Esophagus muscularis mucosa (tissue), 3 donors: ENCODE measurements around the gene KCNE4.

ENCODE experiments used
- CTCF ChIP-seq, 3 experiments: fragments of 200-600 bp in 2 of 3; fragments of 450-650 bp in 1 of 3; sonication (generic) in 2 of 3; IDR thresholded peaks; one replicate each; pipeline ENCODE4 v1.5.1; 2017 to 2019; ENCODE audit warnings: antibody characterized with exemption in 3 of 3, mild to moderate bottlenecking in 2 of 3, moderate library complexity in 1 of 3
- POLR2A ChIP-seq: fragments of 450-650 bp; IDR thresholded peaks from one replicate; pipeline ENCODE4 v1.6.1; 2017; ENCODE audit warnings: antibody characterized with exemption, moderate library complexity, mild to moderate bottlenecking, low read depth
- POLR2AphosphoS5 ChIP-seq, 2 donors: sonication (generic); formaldehyde crosslinking; IDR thresholded peaks; one replicate each; pipeline ENCODE4 v1.6.1; 2017; ENCODE audit warnings: antibody characterized with exemption in 2 of 2

- TF ChIP-seq CTCF (IDR thresholded peaks at IDR 0.05) (no peak), POLR2A (no peak), POLR2AphosphoS5 (IDR thresholded peaks at IDR 0.05) (no peak)
Observed at GRCh38 chr2:223065107-223065506, 13.1 kb downstream of the KCNE4 start.
